H1 (cell line): Measurements from ENCODE around the gene OSBPL3. TPM values are rescaled to one million over a fixed set of nuclear protein-coding genes. Genes with fewer than 3 reads are reported as not detected.

Experiments
- CTCF ChIA-PET: fragments of 300-600 bp; sonication (Branson Sonifier 250); formaldehyde crosslinking; loops from one replicate; lab custom pipeline; 2021; ENCODE audit not compliant: partially characterized antibody; lab: Charles Lee
- POLR2A ChIA-PET: fragments of 300-600 bp; sonication (Branson Sonifier 250); formaldehyde crosslinking; loops from one replicate; lab custom pipeline; 2021; ENCODE audit warnings: inconsistent platforms; ENCODE audit not compliant: partially characterized antibody; lab: Charles Lee
- DNase-seq, 2 experiments: peaks; one replicate each; pipeline versions ENCODE4 v3.0.0 to v3.0.0-alpha.2; 2010 to 2022; ENCODE audit warnings: low spot score in 2 of 2, low read depth in 1 of 2, mixed read lengths in 1 of 2
- FAIRE-seq: peaks from 2 replicates; lab custom pipeline; 2011; peaks lifted over from hg19 to GRCh38; lab: Jason Lieb, UNC
- H2AFZ ChIP-seq: 2 replicates; pipeline ENCODE4 v1.8.1; 2012; ENCODE audit warnings: low read length, inconsistent platforms
- H2AK5ac ChIP-seq: 2 replicates; pipeline ENCODE4 v1.6.1; 2013; ENCODE audit warnings: low read depth, low read length
- H2BK120ac ChIP-seq: replicated peaks from 2 replicates; pipeline ENCODE3; 2013; ENCODE audit warnings: low read depth, low read length, inconsistent platforms
- H2BK12ac ChIP-seq: 2 replicates; pipeline ENCODE4 v1.6.1; 2013; ENCODE audit warnings: low read depth, low read length
- H2BK15ac ChIP-seq: 2 replicates; pipeline ENCODE4 v1.6.1; 2013; ENCODE audit warnings: low read length
- H2BK20ac ChIP-seq: 2 replicates; pipeline ENCODE4 v1.6.1; 2013; ENCODE audit warnings: low read length
- H2BK5ac ChIP-seq: 2 replicates; pipeline ENCODE4 v1.6.1; 2013; ENCODE audit warnings: low read depth, low read length
- H3K14ac ChIP-seq: 2 replicates; pipeline ENCODE4 v1.6.1; 2013; ENCODE audit warnings: inconsistent platforms; ENCODE audit not compliant: insufficient read length
- H3K18ac ChIP-seq: 2 replicates; pipeline ENCODE4 v1.6.1; 2013; ENCODE audit warnings: low read length; ENCODE audit errors: extremely low read depth
- H3K23ac ChIP-seq: 2 replicates; pipeline ENCODE4 v1.6.1; 2013; ENCODE audit warnings: inconsistent platforms; ENCODE audit not compliant: insufficient read length
- H3K23me2 ChIP-seq: 2 replicates; pipeline ENCODE4 v1.6.1; 2013; ENCODE audit warnings: low read depth, low read length
- H3K27ac ChIP-seq: 2 replicates; pipeline ENCODE4 v1.6.1; 2011; ENCODE audit warnings: low read depth, low read length, inconsistent platforms
- H3K27me3 ChIP-seq, 4 experiments: replicated peaks in 1 of 4; 1 replicate in 1 of 4; 2 replicates in 3 of 4; pipeline versions ENCODE4 v1.6.1 to v1.8.1; 2011 to 2013; ENCODE audit warnings: low read length in 3 of 4, mild to moderate bottlenecking in 3 of 4, inconsistent platforms in 2 of 4, mixed read lengths in 2 of 4, moderate library complexity in 1 of 4; ENCODE audit not compliant: control insufficient read depth in 3 of 4, insufficient read depth in 3 of 4; ENCODE audit errors: extremely low read depth in 1 of 4
- H3K36me3 ChIP-seq, 4 experiments: 2 replicates each; pipeline versions ENCODE4 v1.6.1 to v1.8.1; 2011 to 2013; ENCODE audit warnings: mild to moderate bottlenecking in 4 of 4, low read length in 3 of 4, moderate library complexity in 2 of 4, control low read depth in 1 of 4, inconsistent platforms in 1 of 4; ENCODE audit not compliant: insufficient read depth in 4 of 4, control insufficient read depth in 2 of 4
- H3K4ac ChIP-seq: replicated peaks from 2 replicates; pipeline ENCODE3; 2013; ENCODE audit warnings: low read length, low read depth, mixed read lengths, inconsistent platforms; ENCODE audit not compliant: insufficient read length
- H3K4me1 ChIP-seq, 4 experiments: replicated peaks in 1 of 4; 1 replicate in 1 of 4; 2 replicates in 3 of 4; pipeline versions ENCODE4 v1.6.1 to v1.8.1; 2011 to 2013; ENCODE audit warnings: low read length in 3 of 4, inconsistent platforms in 2 of 4, mixed read lengths in 1 of 4; ENCODE audit not compliant: insufficient read depth in 4 of 4, control insufficient read depth in 3 of 4
- H3K4me2 ChIP-seq, 2 experiments: 2 replicates each; pipeline versions ENCODE4 v1.6.1 to v1.8.1; 2011 to 2013; ENCODE audit warnings: low read depth in 2 of 2, low read length in 2 of 2, control low read depth in 1 of 2, inconsistent platforms in 1 of 2, mild to moderate bottlenecking in 1 of 2; ENCODE audit not compliant: insufficient read depth in 1 of 2
- H3K4me3 ChIP-seq, 4 experiments: fragments of 200-600, 300-600 bp in 1 of 4; sonication (generic), shearing (Covaris generic), sonication (Bioruptor Twin) in 1 of 4; 2 replicates each; pipeline versions ENCODE4 v1.5.1 to v1.8.1; 2011 to 2016; ENCODE audit warnings: low read length in 4 of 4, low read depth in 3 of 4, control low read depth in 2 of 4, inconsistent platforms in 2 of 4, mild to moderate bottlenecking in 2 of 4, mixed read lengths in 1 of 4, moderate library complexity in 1 of 4; ENCODE audit not compliant: insufficient read depth in 2 of 4; ENCODE audit errors: extremely low read depth in 1 of 4
- H3K56ac ChIP-seq: replicated peaks from 2 replicates; pipeline ENCODE3; 2013; ENCODE audit warnings: low read depth, mild to moderate bottlenecking, mixed read lengths, low read length, inconsistent platforms; ENCODE audit not compliant: insufficient read length
- H3K79me1 ChIP-seq: 2 replicates; pipeline ENCODE4 v1.6.1; 2013; ENCODE audit warnings: low read depth, low read length, control low read depth
- H3K79me2 ChIP-seq, 2 experiments: 2 replicates each; pipeline versions ENCODE4 v1.6.1 to v1.8.1; 2012 to 2013; ENCODE audit warnings: low read length in 2 of 2, mild to moderate bottlenecking in 2 of 2, inconsistent platforms in 1 of 2; ENCODE audit not compliant: insufficient read depth in 2 of 2, control insufficient read depth in 1 of 2
- H3K9ac ChIP-seq, 4 experiments: replicated peaks in 1 of 4; 1 replicate in 1 of 4; 2 replicates in 3 of 4; pipeline versions ENCODE4 v1.6.1 to v1.8.1; 2011 to 2013; ENCODE audit warnings: low read depth in 3 of 4, low read length in 3 of 4, control low read depth in 2 of 4, mild to moderate bottlenecking in 2 of 4, moderate library complexity in 2 of 4, inconsistent platforms in 1 of 4; ENCODE audit errors: extremely low read depth in 1 of 4
- H3K9me3 ChIP-seq, 2 experiments: 2 replicates each; pipeline versions ENCODE4 v1.6.1 to v1.8.1; 2012 to 2013; ENCODE audit warnings: mild to moderate bottlenecking in 2 of 2, moderate library complexity in 2 of 2, control low read depth in 1 of 2, inconsistent platforms in 1 of 2, low read depth in 1 of 2, low read length in 1 of 2, mixed read lengths in 1 of 2; ENCODE audit not compliant: insufficient read depth in 2 of 2
- H4K20me1 ChIP-seq, 2 experiments: replicated peaks in 1 of 2; 2 replicates each; pipeline versions ENCODE3 to v1.8.1; 2011 to 2013; ENCODE audit warnings: inconsistent platforms in 2 of 2, low read length in 2 of 2, mild to moderate bottlenecking in 1 of 2; ENCODE audit not compliant: insufficient read depth in 2 of 2, control insufficient read depth in 1 of 2
- H4K5ac ChIP-seq: 2 replicates; pipeline ENCODE4 v1.6.1; 2013; ENCODE audit warnings: low read length, low read depth, mixed read lengths, inconsistent platforms; ENCODE audit not compliant: insufficient read length
- H4K8ac ChIP-seq: 2 replicates; pipeline ENCODE4 v1.8.0; 2013; ENCODE audit warnings: mild to moderate bottlenecking, moderate library complexity, low read length, inconsistent platforms; ENCODE audit not compliant: insufficient read depth; ENCODE audit errors: extremely low read depth
- H4K91ac ChIP-seq: replicated peaks from 2 replicates; pipeline ENCODE3; 2013; ENCODE audit warnings: low read length, mixed read lengths, inconsistent platforms; ENCODE audit not compliant: insufficient read length
- CBX5 ChIP-seq: fragments of 300-800, 300-1000 bp; sonication (generic); IDR thresholded peaks from 2 replicates; pipeline ENCODE4 v1.7.1; 2016; ENCODE audit warnings: antibody characterized with exemption, low read length, low read depth
- CHD2 ChIP-seq: IDR thresholded peaks from 2 replicates; pipeline ENCODE4 v1.6.1; 2012; ENCODE audit warnings: low read length, improper control_type of control experiment
- JUN ChIP-seq: IDR thresholded peaks from 2 replicates; pipeline ENCODE4 v1.6.1; 2011; ENCODE audit warnings: low read depth, mild to moderate bottlenecking, improper control_type of control experiment, low read length
- MAFK ChIP-seq: IDR thresholded peaks from 2 replicates; pipeline ENCODE4 v1.6.1; 2012; ENCODE audit warnings: low read depth, mild to moderate bottlenecking, improper control_type of control experiment, low read length
- SRF ChIP-seq: IDR thresholded peaks from 2 replicates; pipeline ENCODE4 v1.6.1; 2011; ENCODE audit warnings: mild to moderate bottlenecking, low read depth, low read length, moderate library complexity
- WGBS, 2 experiments: shearing (Covaris generic) in 1 of 2; methylation state at CpG; one replicate each; pipeline versions ENCODE4 v1.1.6 to v1.1.7; 2013 to 2015; ENCODE audit warnings: low lambda C conversion rate in 2 of 2, mixed read lengths in 2 of 2, inconsistent platforms in 1 of 2, low coverage in 1 of 2, missing lambda C conversion rate in 1 of 2; ENCODE audit not compliant: insufficient replicate concordance in 2 of 2, insufficient coverage in 1 of 2, insufficient read length in 1 of 2; ENCODE audit errors: extremely low coverage in 1 of 2, missing lambda C conversion rate in 1 of 2; 5-methylcytosine and 5-hydroxymethylcytosine counted together
- polyA plus RNA-seq, 7 experiments: library from polyadenylated mRNA; depleted of rRNA in 3 of 7; stranded (reverse) in 5 of 7; unstranded in 2 of 7; fragments of >200 nt in 5 of 7; fragments of 200-250 nt in 2 of 7; gene quantifications; 1 replicate in 5 of 7; 2 replicates in 1 of 7; 4 replicates in 1 of 7; pipeline versions ENCODE4 v1.2.1 to v1.2.3, GENCODE V29; 2011 to 2013; ENCODE audit warnings: missing spikeins in 2 of 7, mixed read lengths in 2 of 7
- total RNA-seq: library from RNA; stranded (reverse); fragmentation: NEBNext Ultra II Directional; extraction: Animal tissue kit (Norgen Biotek cat#: 25700); gene quantifications from 2 replicates; pipeline ENCODE4 v1.2.1, GENCODE V29; 2021
- TF ChIP-seq, protein P1 (sequence below): IDR thresholded peaks from 2 replicates; pipeline ENCODE4 v1.6.1; 2011; ENCODE audit warnings: low read length, improper control_type of control experiment

Gene OSBPL3
- total and polyA plus RNA-seq, 2 of the 8 experiments (the other 6 are each of a cell fraction or from before 2014, with no cell fraction given): 2.8 to 13.9 TPM

DNA sequence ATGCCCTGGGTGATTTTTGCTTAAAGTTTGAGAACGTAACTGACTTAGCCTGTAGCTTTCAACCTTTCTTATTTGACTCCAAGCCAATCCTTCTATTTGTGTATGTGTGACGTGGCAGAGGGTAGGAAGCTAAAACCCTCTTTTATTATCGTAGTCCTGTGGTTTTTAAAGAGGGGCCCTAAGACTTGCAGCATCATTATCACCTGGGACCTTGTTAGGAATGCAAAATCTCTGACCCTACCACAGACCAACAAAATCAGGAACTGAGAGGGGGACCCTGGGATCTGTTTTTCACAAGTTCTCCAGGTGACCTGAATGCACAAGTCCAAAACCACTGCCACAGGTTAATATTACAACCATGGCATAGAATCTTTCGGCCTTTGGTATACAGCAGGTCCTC, 80.1 kb downstream of the OSBPL3 start:
- Histone ChIP-seq H3K27me3 (no peaks in the 10 kb centered on the region), H2BK20ac (no peak overlapping the region), H4K91ac (no peak overlapping the region), H4K8ac (no peak overlapping the region), H3K27ac (no peak overlapping the region), H3K9me3 (no peaks in the 10 kb centered on the region), H3K4me2 (no peak overlapping the region), H3K9ac (no peak overlapping the region), H2BK5ac (no peak overlapping the region), H3K79me1 (peaks cover 2% of the 10 kb centered on the region; the same call in 1 of the 2 replicates), H2BK12ac (no peak overlapping the region), H2AK5ac (no peak overlapping the region), H3K56ac (no peak overlapping the region), H3K18ac (no peak overlapping the region), H3K4ac (no peak overlapping the region), H3K79me2 (no peaks in the 10 kb centered on the region), H3K23me2 (no peaks in the 10 kb centered on the region; the same call in 1 of the 2 replicates), H2BK15ac (no peak overlapping the region), H4K20me1 (no peaks in the 10 kb centered on the region), H2BK120ac (no peak overlapping the region), H2AFZ (no peak overlapping the region), H3K4me1 (peaks cover 0 to 10% (median 0%) of the 10 kb centered on the region in 4 experiments; a peak in 1 of 7 replicates), H3K23ac (no peak overlapping the region), H4K5ac (no peak overlapping the region), H3K36me3 (no peaks in the 10 kb centered on the region), H3K14ac (no peak overlapping the region), H3K4me3 (no peak overlapping the region)
- TF ChIP-seq JUN (no peak), CHD2 (no peak), MAFK (no peak), SRF (no peak), CBX5 (no peak)
- TF ChIP-seq, protein P1, sequence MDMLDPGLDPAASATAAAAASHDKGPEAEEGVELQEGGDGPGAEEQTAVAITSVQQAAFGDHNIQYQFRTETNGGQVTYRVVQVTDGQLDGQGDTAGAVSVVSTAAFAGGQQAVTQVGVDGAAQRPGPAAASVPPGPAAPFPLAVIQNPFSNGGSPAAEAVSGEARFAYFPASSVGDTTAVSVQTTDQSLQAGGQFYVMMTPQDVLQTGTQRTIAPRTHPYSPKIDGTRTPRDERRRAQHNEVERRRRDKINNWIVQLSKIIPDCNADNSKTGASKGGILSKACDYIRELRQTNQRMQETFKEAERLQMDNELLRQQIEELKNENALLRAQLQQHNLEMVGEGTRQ: no peak
- no peak for FAIRE-seq
- 89% methylated on average over 4 of the region's 4 CpGs; no CpG with 5 or more reads in 1 of the 2 experiments for WGBS, 2 experiments
- CTCF ChIA-PET: interaction anchor here (1.0 to 2.1 kb wide), 6 partner anchors 8 to 194 kb away, joined by 3 to 9 read pairs (median 6); no protein-coding TSS in a partner anchor
- POLR2A ChIA-PET: interaction anchor here (0.6 kb wide), 1 partner anchor 79 kb away, joined by 3 read pairs; no protein-coding TSS in a partner anchor
- DNase-seq: peak in 1 of 2 experiments; percentile 6
